Ramos (cell line): ENCODE results near the gene MMAB.

Source experiments
- in situ Hi-C: fragments of 300-500 bp; cut with MboI; formaldehyde crosslinking; loops from one replicate; pipeline ENCODE4 v1.14.3; 2022; ENCODE audit warnings: low sequenced_read_pairs; ENCODE audit not compliant: unreplicated experiment

MMAB gene

DNA sequence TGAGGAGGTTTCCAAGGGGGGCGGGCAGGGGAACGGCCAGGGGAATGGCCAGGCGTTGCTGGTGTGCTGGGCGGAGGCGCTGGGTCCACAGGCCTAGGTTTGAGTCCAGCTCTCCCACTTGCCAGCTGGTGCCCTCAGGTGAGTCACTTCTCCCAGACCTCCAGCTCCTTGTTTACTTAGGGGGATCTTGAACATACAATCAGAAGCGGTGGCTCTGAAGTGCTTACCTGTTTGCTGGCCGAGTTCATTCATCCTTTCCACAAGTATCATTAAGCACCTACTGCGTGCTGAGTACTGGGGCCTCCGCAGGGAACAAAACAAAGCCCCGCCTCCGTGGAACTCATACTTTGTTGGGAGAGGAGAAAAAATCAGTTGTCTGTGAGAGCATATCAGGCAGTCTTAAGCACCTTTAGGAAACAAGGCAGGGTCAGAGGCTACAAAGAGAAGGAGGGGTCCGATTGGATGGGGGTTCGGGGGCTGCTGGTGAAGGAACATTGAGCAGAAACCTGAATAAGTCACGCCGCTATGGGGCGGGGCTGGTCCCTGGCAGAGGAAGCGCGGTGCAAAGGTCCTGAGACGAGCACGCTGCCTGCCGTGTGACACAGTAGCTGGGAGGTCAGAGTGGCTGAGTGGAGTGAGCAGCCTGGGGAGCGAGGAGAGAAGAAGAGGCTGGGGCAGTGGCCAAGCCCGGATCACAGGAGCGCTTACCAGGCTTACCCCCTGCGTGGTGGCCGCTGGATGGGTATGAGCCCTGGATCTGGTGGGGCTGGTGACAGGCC is 15.3 kb upstream of the MMAB start:
- in situ Hi-C loops = no loop called here

DNA sequence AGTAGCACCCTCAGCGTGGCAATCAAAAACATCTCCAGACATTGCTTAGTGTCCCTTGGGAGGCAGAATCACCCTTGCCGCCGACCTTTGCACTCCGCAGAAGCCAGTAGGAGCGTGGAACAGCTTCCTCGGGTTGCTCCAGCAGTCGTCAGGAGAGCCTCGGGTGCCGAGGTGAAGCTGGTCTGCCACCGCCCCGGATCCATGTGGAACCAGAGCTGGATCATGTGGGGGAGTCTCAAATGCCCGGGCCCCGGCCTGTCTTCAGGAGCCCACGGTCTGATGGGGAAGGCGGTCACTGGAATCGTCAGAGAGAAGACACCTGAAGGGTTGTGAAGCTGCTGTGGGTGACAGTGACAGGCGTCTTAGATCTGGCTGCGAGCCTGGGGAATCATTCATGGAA is 14.6 kb upstream of the MMAB start:
- in situ Hi-C loops = no loop called here

DNA sequence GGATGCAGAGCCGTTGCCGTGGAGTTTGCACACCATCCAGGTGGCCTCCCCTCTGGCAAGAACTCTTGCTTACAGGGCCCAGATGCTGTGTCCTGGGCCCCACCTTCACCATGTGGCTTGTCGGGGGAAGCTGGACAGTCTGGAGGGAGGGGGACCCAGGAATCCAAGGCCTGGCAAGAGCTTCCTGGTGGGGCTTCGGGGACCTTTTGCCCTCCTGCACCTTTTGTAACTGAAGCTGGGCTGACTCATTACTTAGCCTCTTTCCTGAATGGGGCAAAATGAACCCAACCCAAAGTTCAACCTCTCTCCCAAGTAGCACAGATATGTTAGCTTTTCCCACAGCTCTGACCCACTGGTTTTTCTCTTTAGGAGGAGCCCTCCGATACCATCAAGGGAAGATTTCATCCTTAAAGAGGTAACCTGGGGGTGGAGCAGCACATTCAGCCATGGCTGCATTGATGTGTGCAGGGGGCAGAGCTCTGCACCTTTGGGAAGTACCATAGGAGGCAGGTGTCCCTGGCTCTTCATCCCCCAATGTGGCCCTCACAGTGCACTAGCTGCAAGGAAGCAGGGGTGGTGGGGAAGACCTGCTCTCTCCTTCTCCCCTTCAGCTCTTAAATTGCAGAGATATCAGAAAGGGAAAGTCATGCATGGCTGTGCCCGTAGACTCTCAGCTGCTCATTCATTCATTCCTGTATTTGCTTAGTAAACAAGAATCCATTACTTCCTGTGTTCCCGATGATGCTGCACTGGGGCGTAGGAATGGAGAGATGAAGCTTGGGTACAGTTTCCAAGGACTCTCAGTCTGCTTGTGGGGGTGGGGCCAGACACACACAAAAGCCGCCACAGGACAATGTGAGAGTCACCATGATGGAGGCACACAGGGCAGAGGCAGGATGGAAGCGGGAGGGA is 13.3 kb upstream of the MMAB start:
- in situ Hi-C loops = no loop called here

DNA sequence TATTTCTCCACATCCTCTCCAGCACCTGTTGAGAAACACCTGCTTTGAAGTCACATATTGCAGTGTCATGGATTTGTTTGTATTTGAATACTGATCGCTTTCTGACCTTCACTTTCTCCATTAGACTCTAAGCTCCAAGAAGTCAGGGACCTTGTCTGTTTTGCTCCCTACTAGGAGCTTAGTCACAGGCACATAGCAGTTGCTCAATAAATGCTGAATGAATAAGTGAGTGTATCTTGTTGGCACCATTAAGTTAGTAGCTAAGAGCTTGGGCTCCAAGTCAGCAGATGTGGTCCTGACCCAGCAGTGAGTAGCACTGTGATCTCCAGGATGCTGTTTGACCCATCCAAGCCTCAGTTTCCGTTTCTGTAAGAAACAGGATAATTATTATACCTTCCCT is 10.4 kb upstream of the MMAB start:
- in situ Hi-C loops = no loop called here

- in situ Hi-C loops = no loop called here
Measured at GRCh38 chr12:109582636-109583035, 9.3 kb upstream of the MMAB start.

- in situ Hi-C loops = no loop called here
Measured at GRCh38 chr12:109581856-109582255, 8.6 kb upstream of the MMAB start.

DNA sequence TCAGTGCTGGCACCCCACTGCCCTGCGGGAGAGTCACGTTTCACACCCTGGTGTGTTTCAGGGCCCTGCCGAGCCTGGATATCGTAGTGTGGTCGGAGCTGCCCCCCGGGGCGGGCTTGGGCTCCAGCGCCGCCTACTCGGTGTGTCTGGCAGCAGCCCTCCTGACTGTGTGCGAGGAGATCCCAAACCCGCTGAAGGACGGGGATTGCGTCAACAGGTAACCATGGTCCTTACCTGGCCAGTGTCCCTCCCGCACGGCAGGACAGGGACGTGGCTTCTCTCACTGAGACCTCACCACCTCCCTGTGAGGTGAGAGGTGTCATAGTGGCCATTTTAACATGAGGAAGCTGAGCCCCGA is 8.0 kb upstream of the MMAB start:
- in situ Hi-C loops = no loop called here

- in situ Hi-C loops = no loop called here
Measured at GRCh38 chr12:109580684-109581333, 7.5 kb upstream of the MMAB start.

DNA sequence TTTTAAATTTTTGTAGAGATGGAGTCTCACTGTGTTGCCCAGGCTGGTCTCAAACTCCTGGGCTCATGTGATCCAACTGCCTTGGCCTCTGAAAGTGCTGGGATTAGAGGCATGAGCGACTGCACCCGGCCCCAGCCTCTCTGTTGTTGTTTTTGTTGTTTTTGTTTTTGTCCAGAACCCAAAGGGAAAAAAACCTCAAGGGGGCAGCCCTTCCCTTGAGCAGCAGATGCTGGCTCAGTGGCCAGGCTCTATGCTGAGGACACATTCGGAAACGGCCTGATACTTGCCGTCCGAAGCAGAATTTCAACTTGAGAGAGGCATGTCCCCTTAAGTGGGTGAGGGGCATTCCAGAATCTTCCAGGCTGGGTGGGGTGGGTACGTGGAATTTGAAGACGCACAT is 7.0 kb upstream of the MMAB start:
- in situ Hi-C loops = no loop called here

DNA sequence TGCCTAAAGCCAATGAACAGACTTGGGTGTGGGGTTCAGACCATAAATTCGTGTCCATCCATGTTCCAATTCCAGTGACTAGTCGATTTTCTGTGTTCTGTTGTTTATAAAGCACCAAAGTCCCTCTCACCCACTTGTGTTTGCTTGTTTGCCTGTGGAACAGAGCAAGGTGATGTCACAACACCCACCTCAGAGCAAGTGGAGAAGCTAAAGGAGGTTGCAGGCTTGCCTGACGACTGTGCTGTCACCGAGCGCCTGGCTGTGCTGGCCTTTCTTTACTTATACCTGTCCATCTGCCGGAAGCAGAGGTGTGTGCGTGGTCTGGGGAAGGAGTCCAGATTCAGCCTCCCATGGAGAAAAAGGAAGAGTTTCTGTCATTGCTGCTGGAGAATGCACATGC is 6.3 kb upstream of the MMAB start:
- in situ Hi-C loops = no loop called here

DNA sequence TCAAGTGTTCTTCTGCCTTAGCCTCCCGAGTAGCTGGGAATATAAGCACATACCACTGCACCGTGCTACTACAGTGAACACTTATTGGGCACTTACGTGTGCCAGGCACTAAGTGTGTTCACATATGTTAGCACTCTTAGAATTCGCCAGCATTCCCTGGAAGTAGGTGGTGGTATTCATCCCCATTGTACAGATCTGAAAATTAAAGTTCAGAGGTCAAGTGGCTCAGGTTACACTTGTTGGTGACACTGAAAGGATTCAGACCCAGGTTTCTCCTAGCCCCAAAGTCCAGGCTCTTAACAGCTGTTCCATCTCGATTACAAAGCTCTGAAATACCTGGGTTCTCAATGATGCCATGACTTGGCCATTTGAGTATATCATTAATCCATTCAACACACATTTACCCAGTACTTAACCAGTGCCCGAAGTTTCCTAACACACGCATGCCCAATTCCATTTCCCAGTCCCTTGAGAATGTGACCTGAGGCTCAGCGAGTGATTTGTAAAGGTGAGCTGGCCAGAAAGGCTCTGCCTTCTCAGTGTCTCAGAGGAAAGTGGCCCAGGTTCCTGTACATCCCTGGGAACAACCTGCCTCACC is 5.1 kb upstream of the MMAB start:
- in situ Hi-C loops = no loop called here

- in situ Hi-C loops = no loop called here
Measured at GRCh38 chr12:109577311-109577710, 4.0 kb upstream of the MMAB start.

DNA sequence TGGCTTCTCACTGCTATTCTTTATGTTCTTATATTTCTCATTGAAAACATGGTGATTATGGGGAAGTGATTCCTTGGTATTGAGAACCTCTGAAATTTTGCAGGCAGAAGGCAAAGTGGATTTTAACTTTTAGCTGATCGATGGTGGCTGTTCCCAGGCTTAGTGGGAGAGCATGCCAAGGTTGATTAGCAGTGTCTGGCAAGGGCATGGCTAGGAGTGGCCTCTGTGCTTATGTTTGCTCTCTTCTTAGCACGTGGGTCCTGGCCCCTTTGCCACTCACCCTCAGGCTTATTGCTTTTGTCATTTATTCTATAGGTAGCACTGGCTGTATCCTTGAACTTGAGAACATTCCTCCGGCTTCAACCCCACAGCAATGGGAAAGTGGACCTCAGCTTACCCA is 2.4 kb upstream of the MMAB start:
- in situ Hi-C loops = no loop called here

DNA sequence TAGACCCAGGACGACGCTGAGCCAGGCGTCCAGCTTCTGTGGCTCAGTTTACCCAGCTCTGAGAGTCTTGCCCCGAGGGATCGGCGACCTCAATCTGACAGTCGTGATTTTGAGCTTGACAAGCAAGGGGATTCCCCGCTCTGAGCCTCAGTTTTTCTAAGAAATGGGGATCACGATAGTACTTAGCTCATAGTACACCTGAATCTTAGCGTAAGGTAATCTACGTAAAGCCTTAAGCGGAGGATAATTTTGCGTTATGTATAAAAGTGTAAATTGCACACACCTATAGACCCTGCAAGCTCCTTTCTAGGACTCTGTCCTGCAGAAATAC is 575 bp upstream of the MMAB start:
- in situ Hi-C loops = no loop called here

DNA sequence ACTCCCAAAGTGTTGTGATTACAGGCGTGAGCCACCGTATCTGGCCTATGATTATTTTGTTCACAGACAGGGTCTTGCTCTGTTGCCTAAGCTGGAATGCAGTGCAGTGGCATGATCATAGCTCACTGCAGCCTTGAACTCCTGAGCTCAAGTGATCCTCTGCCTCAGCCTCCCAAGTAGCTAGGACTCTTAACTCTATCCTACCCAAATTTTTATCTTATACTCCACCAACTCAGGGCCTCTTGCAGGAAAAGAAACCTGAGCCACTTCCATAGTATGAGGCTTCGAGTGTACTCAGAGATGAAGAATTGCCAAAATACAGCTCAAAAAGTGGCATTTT is 828 bp downstream of the MMAB start:
- in situ Hi-C loops = no loop called here

DNA sequence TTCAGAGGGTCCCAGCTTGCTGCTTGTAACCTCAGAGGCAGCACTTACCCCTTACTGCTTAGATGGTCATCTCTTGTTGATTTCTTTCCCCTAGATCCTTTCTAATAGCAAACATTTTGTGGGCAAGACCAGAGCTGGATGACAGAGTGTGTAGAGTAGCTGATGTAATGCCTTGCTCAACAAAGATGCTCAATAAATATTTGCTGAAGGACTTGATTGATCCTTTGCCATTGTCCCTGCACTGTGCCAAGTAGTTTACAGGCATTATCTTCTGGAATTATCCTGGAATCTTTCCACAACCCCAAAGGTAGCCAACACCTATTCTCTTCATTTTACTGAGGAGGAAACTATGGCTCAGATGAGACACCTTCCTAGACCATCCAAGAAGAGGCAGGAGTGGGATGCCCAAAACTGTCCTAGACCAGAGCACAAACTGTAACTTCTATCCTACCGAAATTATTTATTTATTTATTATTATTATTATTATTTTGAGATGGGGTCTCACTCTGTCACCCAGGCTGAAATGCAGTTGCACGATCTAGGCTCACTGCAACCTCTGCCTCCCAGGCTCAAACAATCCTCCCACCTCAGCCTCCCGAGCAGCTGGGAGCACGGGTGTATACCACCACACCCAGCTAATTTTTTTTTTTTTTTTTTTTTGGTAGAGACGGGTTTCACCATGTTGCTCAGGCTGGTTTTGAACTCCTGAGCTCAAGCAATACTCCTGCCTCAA is 1.4 kb downstream of the MMAB start:
- in situ Hi-C loops = no loop called here

DNA sequence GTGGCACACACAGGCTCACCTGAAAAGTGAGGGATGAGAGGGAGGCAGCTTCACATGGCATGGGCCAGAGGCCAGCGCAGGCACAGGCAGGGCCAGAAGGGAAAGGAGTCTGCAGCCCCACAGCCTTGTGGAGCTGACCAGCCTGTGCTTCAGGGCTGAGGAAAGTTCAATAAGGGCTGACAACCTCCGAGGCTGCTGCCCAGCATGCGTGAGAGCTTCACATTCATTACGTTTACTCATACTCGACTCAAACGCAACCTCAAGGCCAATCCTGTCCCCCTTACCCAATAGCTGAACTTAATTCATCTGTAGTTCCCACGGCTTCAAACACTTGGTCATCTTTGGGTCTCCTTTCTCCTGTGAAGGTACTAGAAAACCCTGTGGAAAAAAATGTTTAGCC is 4.8 kb downstream of the MMAB start:
- in situ Hi-C loops = no loop called here

- in situ Hi-C loops = no loop called here
Measured at GRCh38 chr12:109567967-109568366, 5.3 kb downstream of the MMAB start.

DNA sequence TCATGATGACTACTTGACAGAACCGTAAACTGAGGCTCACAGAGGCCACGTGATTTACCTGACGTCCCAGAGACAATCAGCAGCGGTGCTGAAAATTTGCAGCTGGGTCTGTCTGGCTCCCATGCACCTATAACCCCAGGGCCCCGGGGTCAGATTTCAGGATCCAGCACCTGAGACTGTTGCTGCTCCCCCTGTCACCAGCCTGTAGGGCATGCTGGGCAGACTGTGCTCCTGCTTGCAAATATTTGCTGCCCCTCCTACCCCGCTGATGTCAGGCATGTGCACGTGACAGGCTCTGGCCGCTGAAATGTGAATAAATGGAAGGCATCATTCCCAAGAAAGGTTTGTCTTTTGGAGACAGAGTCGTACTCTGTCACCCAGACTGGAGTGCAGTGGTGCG is 6.0 kb downstream of the MMAB start:
- in situ Hi-C loops = no loop called here

GRCh38 chr12:109566424-109566823 is 6.9 kb downstream of the MMAB start:
- in situ Hi-C loops = no loop called here
